NCI-H510A treated with DMSO at 0.1 percent for 48 hours (cell line): ENCODE data around the gene TBC1D10A.

ENCODE experiments used
- DNase-seq: peaks from one replicate; lab custom pipeline; 2025; lab: John Stamatoyannopoulos, UW

Gene TBC1D10A

GRCh38 chr22:30285846-30286200 is 40.9 kb downstream of the TBC1D10A start:
- no peak for DNase-seq

DNA sequence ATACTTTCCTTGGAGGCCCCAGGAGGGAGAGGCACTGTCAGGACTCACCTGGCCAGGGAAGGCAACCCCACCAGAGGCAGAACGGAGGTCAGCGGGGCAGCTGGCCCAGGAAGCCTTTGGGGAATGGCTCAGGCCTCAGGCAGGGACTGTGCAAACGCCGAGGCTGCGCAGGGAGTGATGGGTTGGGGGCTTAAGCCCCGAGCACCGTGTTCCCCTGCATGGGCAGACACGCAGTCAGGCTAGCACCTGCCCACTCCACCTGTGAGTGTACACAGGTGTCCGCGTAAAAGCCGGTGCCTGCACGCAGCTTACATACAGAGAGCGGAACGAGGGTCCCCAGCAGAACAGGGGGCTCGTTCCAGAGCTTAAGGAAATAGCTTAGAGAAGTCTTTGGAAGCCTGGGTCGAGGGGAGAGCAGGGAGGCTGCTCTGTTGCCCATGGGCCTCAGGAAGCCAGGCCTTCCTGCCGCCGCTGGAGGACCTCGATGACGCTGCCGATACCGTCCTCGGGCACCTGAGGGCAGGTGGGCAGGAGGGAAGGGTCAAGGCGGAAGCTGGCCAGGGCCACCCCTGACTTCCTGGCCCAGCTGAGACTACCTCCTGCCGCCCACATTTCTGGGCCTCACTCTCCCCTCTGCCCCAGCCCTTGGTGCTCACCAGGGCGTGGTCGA is 41.4 kb downstream of the TBC1D10A start:
- no peak for DNase-seq

GRCh38 chr22:30284666-30285065 is 42.1 kb downstream of the TBC1D10A start:
- no peak for DNase-seq

DNA sequence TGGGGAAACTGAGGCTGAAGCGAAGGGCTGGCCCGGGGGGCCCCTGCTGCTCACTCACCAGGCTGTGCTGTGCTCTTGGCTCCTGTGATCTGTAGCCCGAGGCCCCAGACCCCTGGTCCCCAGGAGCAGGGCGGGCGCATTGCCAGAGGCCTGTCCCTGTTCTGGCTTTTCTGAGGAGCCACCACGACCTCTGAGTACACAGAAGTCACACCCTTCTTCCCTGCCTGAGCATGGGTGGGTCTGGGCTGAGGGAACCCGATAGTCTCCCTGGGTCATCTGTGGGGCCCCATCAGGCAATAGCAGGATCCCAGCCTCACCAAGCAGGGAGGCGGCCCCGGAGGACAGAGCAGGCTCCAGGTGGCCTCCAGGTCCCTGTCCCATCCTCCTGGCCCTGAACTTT is 42.6 kb downstream of the TBC1D10A start:
- no peak for DNase-seq

- no peak for DNase-seq
Observed at GRCh38 chr22:30283342-30283741, 43.4 kb downstream of the TBC1D10A start.

DNA sequence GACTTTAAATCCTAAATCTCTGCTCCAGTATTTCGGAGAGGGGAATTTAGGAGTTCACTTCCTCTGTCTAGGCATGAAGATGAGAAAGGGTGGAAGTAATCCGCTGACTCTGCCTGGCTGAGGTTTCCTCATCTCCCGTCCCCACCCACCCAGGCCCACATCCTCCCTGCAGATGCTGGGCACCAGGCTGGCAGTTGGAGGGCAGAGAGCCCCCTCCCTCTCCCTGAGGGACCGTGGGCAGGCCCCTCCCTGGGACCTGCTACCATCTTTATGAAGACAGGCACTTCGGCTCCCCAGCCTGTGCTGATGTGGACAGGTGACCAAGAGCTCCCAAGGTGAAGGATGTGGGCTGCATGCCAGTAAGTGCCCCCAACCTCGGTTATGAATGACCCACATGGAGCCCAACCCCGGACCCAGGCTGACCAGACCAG is 44.1 kb downstream of the TBC1D10A start:
- DNase-seq = no peak

- no peak for DNase-seq
Observed at GRCh38 chr22:30280505-30280904, 46.2 kb downstream of the TBC1D10A start.

- DNase-seq = no peak
Observed at GRCh38 chr22:30279932-30280331, 46.8 kb downstream of the TBC1D10A start.

GRCh38 chr22:30279046-30279788 is 47.5 kb downstream of the TBC1D10A start:
- DNase-seq = no peak

DNA sequence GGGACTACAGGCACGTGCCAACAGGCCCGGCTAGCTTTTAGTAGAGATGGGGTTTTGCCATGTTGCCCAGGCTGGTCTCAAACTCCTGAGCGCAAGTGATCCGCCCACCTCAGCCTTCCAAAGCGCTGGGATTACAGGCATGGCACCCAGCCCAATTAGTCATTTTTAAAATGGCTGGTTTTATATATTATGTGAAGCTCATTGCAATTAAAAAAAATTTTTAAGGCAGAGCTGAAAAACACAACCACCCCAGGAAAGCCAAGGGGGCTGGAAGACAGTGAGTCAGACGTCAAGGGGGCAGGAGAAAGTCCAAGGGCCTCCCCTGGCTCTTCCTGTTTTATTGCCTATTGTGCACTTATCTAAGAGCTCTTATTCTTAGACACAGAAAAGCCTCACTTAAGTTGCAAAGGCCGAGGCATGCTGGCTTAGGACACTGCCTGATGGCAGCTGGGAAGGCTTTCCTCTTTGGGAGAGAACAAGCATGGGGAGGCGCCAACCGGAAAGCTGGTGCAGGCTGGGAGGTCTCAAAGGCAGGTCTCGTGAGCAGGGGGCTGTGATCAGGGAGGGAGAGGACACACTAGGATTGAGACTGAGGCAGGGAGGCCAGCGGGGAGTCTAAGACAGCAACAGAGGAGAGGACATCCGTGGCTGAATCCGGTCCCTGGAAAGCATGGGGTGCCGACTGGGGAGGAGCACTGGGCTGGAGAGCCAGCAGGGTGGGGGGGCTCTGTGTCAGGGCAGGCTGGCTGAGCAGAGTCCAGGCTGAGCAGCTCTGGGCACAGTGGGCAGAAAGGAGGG is 49.0 kb downstream of the TBC1D10A start:
- DNase-seq = no peak

GRCh38 chr22:30276039-30276438 is 50.7 kb downstream of the TBC1D10A start:
- DNase-seq = no peak

DNA sequence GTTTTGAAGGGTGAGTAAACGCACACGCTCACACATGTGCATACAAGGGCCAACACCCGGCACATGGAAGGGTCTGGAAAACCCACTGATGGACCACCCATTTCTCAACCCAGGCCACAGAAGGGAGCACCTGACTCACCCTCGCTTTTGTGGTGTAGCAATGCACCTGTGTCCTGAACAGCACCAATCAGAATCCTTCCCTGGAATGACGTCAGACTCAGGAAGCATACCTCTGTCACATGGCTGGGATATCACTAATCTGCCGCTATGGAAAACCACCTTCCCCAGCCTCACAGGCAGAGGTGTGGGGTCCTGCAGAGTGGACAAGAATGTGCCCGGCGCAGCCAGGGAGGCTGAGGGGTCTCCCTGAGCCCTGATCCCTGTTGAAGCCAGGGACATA is 51.1 kb downstream of the TBC1D10A start:
- DNase-seq = no peak

DNA sequence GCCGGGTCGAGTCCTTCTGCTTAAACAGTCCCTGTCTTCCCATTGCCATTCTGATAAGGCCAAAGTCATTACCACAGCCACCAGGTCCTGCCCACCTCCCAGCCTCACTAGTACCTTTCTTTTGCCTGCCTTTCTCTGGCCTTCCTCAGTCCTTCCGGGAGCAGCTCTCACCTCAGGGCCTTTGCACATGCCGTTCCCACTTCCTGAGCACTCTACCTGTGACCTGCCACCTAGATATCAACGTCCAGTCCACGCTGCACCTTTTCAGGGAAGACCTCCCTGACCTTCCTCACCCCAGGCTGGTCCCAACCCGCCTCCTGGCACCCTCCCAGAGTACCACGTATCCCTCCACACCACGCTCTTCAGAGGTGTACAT is 52.3 kb downstream of the TBC1D10A start:
- DNase-seq = no peak

- DNase-seq = no peak
Observed at GRCh38 chr22:30273711-30274436, 52.9 kb downstream of the TBC1D10A start.

DNA sequence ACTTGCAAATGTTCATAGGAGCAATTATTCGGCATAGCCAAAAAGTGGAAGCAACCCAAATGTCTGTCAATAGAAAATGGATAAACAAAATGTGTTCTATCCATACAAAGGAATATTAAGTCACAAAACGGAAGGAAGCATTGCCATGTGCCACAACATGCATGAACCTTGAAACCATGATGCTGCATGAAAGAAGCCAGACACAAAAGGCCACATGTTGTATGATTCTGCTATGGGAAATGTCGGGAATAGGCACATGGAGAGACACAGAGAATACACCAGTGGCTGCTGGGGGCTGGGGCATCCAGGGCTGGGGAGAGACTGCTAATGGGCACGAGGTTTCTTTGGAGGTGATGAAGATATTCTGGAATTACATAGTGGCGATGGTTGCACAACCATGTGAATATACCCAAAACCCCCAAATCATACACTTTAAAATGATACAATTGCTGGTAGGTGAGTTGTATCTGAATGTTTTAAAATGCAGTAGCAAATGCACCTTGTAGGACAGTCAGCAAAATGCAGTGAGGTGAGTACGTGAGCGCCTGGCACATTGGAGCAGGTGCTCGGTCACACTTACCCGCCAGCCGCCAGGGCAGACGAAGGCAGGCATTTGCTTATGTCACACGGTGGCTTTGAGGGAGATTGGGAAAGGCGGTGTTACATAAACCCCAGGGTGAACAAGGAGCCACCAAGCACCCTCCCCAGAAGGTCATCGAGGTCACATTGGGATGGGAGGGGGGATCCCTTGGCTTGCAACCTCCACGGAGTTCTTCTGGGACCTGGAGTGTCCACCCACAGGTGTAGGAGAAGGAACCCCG is 53.8 kb downstream of the TBC1D10A start:
- no peak for DNase-seq

DNA sequence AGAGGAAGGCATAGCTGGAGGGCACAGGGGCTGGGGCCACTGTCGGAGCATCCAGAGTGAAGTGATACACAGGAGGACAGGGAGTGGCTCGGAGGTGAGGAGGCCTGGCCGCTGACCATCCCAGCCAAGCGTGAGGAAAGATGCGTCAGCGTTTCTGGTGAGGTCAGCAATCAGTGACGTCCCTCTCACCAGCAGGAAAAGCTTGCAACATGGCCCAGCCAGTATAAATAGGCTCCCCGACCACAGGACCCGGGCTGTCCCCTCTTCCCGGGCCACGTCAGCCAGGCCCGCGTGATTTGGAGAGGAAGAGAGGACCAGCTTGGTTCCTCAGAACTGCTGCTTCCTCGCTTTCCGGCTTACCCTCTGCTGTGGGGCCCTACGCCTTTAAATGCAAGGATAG is 55.9 kb downstream of the TBC1D10A start:
- DNase-seq = no peak

DNA sequence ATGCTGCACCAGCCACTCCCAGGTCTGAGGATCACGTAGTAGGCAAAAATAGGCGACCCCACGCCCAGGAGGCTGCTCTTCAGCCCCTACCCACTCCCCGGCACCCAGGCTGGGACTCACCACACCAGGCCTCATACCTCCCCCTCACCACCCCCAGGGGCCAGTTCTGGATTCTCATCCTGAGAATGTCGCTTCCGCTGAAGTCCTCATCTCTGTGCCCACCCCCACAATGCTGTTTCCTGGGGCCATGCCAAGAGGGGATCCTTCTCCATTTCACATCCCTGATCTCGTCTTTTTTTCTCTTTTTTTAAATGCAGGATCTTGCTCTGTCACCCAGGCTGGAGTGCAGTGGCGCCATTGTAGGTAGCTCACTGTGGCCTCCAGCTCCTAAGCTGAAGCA is 58.4 kb downstream of the TBC1D10A start:
- no peak for DNase-seq

DNA sequence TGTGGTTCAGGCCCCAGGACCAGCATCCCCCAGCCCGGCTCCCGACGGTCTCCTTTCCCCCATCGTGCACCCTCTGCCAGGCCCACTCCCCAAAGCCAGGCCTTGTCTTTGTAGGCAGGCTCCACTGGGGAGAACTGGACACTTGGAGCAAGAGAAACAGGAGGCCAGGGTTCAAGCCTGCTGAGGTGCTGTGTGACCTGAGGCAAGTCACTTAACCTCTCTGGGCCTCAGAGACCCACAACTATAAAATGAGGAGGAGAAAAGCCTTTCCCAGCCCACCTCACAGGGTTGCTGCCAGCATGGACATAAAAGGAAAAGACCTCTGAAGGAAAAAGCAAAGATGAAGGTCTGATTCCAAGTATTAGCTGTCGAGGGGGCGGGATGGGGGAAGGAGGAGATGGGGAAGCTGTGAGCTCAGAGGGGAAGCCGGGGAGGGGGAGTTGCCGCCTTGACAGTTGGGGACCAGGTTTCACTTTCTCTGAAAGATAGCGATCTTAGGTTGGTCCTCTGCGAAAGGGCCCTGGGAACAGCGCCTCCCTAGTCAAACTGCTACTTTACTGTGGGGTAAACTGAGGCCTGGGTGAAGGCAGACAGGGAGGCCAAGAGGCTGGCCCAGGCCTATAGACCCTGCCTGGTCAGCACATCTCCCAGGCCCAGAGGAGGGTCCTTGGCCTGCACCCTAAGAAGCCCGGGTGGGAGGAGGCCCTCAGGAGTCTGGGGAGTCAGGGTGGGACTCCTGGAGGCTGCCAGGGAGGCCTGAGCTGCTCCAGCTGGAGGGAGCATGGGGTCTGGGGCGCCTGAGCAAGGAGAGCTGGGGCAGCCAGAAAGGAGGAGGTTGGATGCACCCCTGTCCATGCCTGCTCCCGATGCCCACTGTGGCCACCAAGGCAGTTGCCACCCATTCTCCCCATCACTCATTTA is 59.1 kb downstream of the TBC1D10A start:
- no peak for DNase-seq

DNA sequence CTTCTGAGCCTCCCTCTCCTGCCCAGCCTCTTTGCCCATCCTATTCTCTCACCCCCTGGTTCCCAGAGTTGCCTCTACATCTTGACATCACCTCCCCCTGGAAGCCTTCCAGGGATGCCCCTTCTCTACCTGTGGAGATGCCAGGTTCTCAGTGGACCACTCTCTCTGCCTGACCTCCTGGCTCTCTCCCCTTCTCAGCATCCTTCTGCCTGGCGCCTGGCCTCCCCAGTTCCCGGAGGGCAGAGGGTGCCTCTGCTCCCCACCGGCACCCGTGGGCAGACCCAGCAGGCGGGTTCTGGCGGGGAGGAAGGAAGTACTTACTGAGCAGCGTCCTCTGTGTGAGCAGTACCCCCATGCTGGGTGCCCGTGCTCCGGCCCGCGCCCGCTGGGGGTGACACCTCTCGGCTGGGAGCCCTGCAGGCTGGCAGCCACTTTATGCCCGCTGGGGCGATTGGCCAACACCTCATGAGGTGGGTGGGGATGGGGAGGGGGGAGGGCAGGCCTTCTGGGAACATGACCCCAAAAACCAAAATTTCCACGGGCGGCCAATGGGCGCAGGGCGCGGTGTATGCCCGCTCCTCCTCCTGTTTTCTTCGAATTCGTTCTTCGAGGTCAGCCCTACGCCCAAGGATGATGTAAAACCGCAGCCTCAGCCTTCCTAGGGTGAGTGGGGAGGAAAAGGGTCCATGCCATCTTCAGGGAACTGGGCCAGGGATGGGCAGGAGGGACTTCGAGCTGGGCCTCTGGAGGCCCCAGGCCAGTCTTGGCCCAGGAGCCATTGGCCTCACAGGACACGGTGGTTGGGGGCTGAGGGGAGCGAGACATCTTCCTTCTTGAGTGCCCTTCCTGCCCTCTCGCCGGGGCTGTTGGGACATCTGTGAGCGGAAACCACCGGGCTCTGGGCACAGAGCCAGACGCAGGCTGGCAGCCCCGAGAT is 60.0 kb downstream of the TBC1D10A start, which contains the start of gene OSM:
Gene OSM, minus strand, starts transcription at position 407 of the 937 bp plus-strand sequence. Its CDS starts 52 bp downstream, at position 355.
- no peak for DNase-seq
